Measurements from ENCODE around the gene CCND2. TPM values are rescaled to one million over a fixed set of nuclear protein-coding genes. Genes with fewer than 3 reads are reported as not detected.

CCND2 gene
- total RNA-seq, 1 experiment from 2014 or later, result 194 TPM

DNA sequence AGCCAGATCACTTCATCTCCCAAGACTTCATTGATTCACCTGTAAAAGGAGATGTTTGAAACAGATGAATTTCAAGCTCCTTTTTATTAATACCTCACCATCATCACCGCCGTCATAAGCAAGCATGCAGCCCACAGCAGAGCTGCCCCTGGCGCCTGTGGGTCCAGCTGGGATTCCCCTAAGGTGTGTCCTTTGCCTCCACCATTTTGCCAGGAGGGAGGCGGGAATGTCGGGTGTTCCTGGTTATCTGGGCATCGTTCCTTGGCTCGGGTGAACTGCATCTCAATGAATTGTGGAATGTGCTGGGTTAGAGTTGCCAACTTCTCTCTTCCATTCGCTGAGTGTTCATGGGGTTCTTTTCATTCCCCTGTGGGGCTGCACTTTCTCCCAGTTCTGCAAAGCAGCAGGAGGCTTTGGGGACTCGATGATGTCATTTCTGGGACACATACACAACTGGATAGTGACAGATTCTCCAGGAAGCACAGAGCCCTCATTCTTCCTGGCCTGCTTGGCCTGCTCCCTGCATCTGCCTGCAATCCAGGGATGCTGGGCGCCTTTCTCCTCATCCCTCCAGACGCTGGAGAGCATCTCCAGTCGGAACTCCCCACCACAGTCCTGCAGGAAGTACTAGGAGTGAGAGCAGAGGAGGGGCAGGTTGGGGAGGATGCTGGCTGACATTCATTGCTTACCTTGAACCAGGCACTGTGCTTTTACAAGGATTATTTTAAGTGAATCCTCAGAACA lies 10.1 kb downstream of the CCND2 start (continued):
- TF ChIP-seq USF1 (CRISPR knock-in tag; IDR thresholded peaks at IDR 0.05) (no peak), FOXK1 (CRISPR knock-in tag; IDR thresholded peaks at IDR 0.05) (no peak), CREB1 (CRISPR knock-in tag; IDR thresholded peaks at IDR 0.05) (no peak), TEAD4 (CRISPR knock-in tag; IDR thresholded peaks at IDR 0.05) (no peak), TP53 (CRISPR knock-in tag; IDR thresholded peaks at IDR 0.05) (no peak), FOXJ3 (CRISPR knock-in tag; IDR thresholded peaks at IDR 0.05; ENCODE audit: borderline replicate concordance) (no peak), CDX4 (CRISPR knock-in tag; IDR thresholded peaks at IDR 0.05; ENCODE audit: borderline replicate concordance) (no peak)
- TF ChIP-seq, protein P1, sequence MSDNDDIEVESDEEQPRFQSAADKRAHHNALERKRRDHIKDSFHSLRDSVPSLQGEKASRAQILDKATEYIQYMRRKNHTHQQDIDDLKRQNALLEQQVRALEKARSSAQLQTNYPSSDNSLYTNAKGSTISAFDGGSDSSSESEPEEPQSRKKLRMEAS (CRISPR knock-in tag; IDR thresholded peaks at IDR 0.05), result no peak
- TF ChIP-seq, protein P2, sequence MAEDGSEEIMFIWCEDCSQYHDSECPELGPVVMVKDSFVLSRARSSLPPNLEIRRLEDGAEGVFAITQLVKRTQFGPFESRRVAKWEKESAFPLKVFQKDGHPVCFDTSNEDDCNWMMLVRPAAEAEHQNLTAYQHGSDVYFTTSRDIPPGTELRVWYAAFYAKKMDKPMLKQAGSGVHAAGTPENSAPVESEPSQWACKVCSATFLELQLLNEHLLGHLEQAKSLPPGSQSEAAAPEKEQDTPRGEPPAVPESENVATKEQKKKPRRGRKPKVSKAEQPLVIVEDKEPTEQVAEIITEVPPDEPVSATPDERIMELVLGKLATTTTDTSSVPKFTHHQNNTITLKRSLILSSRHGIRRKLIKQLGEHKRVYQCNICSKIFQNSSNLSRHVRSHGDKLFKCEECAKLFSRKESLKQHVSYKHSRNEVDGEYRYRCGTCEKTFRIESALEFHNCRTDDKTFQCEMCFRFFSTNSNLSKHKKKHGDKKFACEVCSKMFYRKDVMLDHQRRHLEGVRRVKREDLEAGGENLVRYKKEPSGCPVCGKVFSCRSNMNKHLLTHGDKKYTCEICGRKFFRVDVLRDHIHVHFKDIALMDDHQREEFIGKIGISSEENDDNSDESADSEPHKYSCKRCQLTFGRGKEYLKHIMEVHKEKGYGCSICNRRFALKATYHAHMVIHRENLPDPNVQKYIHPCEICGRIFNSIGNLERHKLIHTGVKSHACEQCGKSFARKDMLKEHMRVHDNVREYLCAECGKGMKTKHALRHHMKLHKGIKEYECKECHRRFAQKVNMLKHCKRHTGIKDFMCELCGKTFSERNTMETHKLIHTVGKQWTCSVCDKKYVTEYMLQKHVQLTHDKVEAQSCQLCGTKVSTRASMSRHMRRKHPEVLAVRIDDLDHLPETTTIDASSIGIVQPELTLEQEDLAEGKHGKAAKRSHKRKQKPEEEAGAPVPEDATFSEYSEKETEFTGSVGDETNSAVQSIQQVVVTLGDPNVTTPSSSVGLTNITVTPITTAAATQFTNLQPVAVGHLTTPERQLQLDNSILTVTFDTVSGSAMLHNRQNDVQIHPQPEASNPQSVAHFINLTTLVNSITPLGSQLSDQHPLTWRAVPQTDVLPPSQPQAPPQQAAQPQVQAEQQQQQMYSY (CRISPR knock-in tag; IDR thresholded peaks at IDR 0.05), result no peak

DNA sequence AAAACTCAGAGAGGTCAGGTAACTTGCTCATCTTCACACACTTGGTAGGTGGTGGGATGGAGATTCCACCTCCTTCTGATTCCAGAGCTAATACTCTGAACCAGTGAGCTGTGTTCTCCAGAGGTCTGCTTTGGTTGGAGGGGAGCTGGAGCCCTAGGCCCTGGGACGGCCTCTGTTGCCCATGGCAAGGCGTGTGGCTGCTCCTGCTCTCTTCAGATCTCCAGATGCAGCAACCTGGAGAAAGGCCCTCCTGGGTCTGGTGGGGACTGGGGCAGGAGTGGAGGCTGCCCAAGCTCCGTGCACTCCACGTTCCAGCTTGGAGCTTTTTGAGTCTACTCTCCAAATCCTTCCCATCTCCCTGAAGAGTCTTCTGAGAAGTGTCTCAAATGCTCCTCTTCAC lies 10.7 kb downstream of the CCND2 start:
- no peak overlapping the region for H3K27ac Mint-ChIP-seq
- H3K27me3 Mint-ChIP-seq (ENCODE audit: low read depth), result no peaks in the 10 kb centered on the region
- DNase-seq (ENCODE audit: low spot score), result no peak
- ATAC-seq, result no peak
- H3K9me3 Mint-ChIP-seq, result no peaks in the 10 kb centered on the region
- POLR2A ChIA-PET, result interaction anchor here (0.6 to 0.9 kb wide), 5 partner anchors 12 to 259 kb away, joined by 3 to 5 read pairs (median 4); no protein-coding TSS in a partner anchor
- peaks cover 59% of the 10 kb centered on the region for H3K4me1 Mint-ChIP-seq
- no peak overlapping the region for H3K4me3 Mint-ChIP-seq
- TF ChIP-seq ZNF425 (CRISPR knock-in tag; conservative IDR thresholded peaks at IDR 0.05), result no peak
- TF ChIP-seq ZNF423 (CRISPR knock-in tag; IDR thresholded peaks at IDR 0.05), result no peak
- TF ChIP-seq OVOL2 (CRISPR knock-in tag; IDR thresholded peaks at IDR 0.05; ENCODE audit: borderline replicate concordance), result no peak
- no peak for TF ChIP-seq NFE2L1 (CRISPR knock-in tag; IDR thresholded peaks at IDR 0.05)
- TF ChIP-seq ATF1 (CRISPR knock-in tag; IDR thresholded peaks at IDR 0.05), result no peak
- CTCF ChIA-PET, result no interaction called here
- peaks cover 97% of the 10 kb centered on the region for H3K36me3 Mint-ChIP-seq

DNA sequence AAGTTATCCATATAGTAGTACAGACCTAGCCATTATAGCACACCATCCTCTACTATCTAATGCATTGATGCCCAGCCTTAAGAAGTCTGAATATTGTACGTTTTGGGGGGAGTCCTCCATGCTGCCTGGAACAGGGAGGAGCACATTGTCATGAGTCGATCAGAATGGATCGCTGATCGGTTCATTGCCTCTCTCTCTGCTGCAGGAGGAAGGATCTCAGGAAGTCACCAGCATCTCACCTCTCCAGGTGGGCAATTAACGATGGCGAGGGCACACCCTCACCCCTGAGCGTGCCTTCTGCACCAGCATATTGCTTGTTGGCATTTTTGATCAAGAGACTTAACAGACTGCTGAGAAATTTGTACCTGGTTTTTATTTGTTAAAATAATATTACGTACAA lies 11.5 kb downstream of the CCND2 start:
- DNase-seq (ENCODE audit: low spot score) (no peak), ATAC-seq (no peak)
- Mint-ChIP-seq H3K27ac (no peak overlapping the region; the same call in 1 of the 2 replicates), H3K4me1 (peaks cover 54% of the 10 kb centered on the region), H3K4me3 (no peak overlapping the region), H3K9me3 (no peaks in the 10 kb centered on the region), H3K36me3 (peaks cover 94% of the 10 kb centered on the region), H3K27me3 (ENCODE audit: low read depth) (no peaks in the 10 kb centered on the region)
- POLR2A ChIA-PET, result interaction anchor here (0.7 to 1.3 kb wide), 3 partner anchors 8 to 135 kb away, joined by 3 to 4 read pairs (median 3); no protein-coding TSS in a partner anchor
- CTCF ChIA-PET, result no interaction called here
- TF ChIP-seq JUN (CRISPR knock-in tag; IDR thresholded peaks at IDR 0.05) (no peak), CREB1 (CRISPR knock-in tag; IDR thresholded peaks at IDR 0.05) (no peak), SP1 (CRISPR knock-in tag; conservative IDR thresholded peaks at IDR 0.05) (no peak), IRF2 (CRISPR knock-in tag; IDR thresholded peaks at IDR 0.05; ENCODE audit: borderline replicate concordance, low read depth) (no peak), ZNF671 (CRISPR knock-in tag; IDR thresholded peaks at IDR 0.05) (no peak), ATF1 (CRISPR knock-in tag; IDR thresholded peaks at IDR 0.05) (no peak), ZNF317 (CRISPR knock-in tag; IDR thresholded peaks at IDR 0.05; ENCODE audit: borderline replicate concordance, low read depth) (no peak), MXD4 (CRISPR knock-in tag; IDR thresholded peaks at IDR 0.05; ENCODE audit: borderline replicate concordance) (no peak)
- TF ChIP-seq, protein P3, sequence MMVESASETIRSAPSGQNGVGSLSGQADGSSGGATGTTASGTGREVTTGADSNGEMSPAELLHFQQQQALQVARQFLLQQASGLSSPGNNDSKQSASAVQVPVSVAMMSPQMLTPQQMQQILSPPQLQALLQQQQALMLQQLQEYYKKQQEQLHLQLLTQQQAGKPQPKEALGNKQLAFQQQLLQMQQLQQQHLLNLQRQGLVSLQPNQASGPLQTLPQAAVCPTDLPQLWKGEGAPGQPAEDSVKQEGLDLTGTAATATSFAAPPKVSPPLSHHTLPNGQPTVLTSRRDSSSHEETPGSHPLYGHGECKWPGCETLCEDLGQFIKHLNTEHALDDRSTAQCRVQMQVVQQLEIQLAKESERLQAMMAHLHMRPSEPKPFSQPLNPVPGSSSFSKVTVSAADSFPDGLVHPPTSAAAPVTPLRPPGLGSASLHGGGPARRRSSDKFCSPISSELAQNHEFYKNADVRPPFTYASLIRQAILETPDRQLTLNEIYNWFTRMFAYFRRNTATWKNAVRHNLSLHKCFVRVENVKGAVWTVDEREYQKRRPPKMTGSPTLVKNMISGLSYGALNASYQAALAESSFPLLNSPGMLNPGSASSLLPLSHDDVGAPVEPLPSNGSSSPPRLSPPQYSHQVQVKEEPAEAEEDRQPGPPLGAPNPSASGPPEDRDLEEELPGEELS (CRISPR knock-in tag; IDR thresholded peaks at IDR 0.05), result no peak
